ENCODE results near the gene IFITM1.
"Not testable (repeated sequence)": the region's sequence is repeated elsewhere in the genome, so short reads cannot be mapped to it uniquely, and the experiment has no call there.

Gene IFITM1

DNA sequence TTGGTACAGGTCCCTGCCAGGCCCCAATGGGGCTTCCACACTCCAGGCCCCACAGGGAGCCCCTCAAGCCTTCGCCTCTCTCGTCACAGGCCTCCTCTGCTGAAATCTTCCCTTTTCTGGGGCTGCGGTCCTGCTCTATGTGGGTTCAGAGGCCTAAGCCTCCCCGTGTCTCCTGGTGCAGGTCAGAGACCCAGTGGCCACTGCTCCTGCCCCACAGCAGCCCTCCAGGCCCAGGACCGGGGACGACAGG is 12.7 kb downstream of the IFITM1 start:
- DNase-seq (ENCODE audit: low read depth) = no peak

DNA sequence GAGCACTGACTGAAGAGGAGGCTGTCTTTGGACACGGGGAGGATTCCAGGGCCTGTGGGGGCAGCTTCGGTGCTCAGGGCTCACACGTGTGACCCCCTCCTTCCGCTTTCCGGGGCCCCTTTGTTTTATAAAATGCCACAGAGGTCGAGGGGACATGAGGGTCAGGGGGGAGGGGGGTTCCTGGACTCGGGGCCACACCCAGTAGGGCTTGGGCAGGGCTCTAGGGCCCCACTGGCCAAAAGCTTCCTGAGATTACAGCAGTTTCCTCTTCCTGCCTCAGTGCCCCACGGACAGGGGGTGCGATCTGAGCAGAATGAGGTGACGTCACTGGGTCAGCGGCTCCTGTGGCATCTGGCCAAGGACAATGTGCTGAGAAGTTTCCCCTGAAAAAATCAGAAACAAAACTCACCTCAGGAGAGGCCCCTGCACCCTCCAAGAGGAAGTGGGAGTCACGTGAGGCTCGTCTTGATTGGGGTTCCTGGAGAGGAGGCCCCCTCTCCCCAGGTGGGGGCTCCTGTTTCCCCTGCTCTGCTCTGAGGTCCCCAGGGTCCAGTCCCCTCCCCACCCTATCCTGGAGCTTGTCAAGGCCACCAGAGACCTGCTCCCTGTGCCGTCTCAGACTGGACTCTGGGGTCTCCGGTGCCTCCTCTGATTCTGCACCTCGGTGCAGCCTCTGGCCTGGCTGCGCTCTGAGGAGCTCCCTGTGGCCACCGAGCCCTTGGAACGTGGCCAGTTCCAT is 13.2 kb downstream of the IFITM1 start:
- DNase-seq (ENCODE audit: low read depth) = peak; percentile 38

DNA sequence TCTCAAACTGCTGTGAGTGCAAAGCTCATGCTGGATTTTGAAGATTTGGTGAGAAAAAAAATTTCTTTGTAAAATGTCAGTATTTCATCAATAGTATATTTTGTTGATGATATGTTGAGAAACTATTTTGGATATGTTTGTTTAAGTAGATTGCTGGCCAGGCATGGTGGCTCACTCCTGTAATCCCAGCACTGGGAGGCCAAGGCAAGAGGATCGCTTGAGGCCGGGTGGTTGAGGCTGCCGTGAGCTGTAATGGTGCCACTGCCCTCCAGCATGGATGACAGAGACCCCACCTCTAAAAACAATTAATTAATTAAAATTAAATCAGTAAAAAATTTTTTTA is 13.7 kb downstream of the IFITM1 start:
- no peak for DNase-seq (ENCODE audit: low read depth)

DNA sequence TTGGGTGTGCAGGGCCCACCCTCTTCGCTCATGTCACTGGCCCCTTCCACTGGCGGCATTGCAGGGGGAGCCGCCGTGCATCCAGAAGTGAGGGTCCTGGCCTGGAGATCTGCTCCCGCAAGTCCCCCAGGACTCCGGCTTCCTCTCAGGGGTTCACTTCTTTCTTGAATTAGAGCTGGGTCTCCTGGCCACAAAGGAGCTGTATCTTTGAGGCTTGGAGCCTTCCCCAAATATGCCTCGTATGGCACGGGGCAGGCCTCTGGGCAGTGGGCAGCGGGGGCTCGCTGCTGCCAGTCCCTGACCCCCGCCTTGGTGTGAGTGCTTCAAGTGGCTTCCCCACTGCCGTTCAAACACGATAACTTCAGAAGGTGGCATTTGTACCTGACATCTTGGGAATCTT is 14.2 kb downstream of the IFITM1 start:
- no peak for DNase-seq (ENCODE audit: low read depth)

DNA sequence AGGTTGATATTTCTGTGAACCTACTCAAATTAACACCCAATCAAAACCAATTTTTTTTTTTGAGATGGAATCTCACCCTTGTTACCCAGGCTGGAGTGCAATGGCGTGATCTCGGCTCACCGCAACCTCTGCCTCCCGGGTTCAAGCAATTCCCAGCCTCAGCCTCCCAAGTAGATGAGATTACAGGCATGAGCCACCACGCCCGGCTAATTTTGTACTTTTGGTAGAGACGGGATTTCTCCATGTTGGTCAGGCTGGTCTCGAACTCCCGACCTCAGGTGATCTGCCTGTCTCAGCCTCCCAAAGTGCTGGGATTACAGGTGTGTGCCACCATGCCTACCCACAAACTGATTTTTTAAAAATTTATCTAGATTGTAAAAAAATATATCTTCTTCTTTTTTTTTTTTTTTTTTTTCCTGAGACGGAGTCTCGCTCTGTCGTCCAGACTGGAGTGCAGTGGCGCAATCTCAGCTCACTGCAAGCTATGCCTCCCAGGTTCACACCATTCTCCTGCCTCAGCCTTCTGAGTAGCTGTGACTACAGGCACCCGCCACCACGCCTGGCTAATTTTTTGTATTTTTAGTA is 14.8 kb downstream of the IFITM1 start:
- not testable (repeated sequence) for DNase-seq (ENCODE audit: low read depth)

DNA sequence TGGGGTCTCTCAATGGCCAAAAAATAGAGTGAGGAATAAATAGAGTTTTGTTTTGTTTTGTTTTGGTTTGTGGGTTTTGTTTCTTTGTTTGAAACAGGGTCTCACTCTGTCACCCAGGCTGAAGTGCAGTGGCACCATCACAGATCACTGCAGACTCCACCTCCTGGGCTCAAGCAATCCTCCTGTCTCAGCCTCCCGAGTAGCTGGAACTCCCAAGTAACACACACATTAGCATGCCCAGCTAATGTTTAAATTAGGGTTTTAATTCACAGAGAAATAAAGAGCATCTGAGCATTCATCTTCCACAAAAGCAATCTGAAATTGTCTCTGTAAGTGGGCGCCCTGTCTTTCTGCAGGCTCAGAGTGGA is 16.0 kb downstream of the IFITM1 start:
- DNase-seq (ENCODE audit: low read depth) = no peak

DNA sequence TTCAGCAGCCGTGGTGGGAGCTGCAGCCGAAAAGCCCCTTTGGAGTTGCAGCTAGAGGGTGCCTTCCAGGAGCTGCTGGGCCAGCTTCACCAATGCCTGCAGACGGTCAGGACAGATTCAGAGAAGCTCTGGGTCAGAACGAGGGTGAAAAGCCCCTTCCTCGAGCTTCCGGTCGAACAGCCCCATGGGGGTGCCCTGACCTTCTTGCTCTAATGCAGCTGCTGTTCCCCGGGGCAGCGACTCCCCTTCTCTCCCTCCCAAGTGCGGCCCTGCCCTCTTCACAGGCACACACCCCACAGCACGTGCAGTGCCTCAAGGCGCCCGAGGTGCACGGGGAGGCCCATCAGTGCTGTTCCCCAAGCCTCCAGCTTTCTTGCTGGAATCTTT is 16.5 kb downstream of the IFITM1 start:
- DNase-seq (ENCODE audit: low read depth) = no peak

DNA sequence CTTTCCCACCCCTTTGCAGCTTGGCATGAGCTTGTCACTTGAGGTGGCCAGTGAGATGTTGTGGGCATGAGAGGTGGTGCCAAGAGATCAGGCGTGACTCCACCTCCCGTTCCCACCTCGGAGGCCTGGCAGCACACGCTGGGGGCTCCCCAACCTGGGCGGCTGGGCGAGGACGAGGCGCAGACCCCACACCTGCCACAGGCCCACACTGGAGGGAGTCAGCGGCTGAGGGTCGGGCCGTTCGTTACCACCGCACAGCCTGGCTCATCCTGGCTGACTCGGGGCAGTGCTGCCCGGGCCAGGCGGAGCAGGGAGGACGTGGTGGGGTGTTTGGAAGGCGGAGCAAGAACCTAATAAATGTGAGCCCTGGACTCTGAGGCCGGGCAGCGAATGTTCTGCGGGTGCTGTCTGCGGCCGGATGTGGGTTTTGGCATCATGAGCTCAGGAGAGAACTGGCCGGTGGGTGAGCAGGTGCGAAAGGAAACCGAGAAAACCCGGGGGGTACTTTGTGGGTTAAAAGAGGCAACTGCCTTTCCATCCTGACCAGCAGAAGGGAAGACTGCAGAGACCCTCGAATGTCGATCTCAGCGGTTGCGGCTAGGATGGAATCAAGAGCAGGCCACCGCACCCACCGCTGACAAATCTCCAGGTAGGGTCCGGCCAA is 17.0 kb downstream of the IFITM1 start:
- no peak for DNase-seq (ENCODE audit: low read depth)

DNA sequence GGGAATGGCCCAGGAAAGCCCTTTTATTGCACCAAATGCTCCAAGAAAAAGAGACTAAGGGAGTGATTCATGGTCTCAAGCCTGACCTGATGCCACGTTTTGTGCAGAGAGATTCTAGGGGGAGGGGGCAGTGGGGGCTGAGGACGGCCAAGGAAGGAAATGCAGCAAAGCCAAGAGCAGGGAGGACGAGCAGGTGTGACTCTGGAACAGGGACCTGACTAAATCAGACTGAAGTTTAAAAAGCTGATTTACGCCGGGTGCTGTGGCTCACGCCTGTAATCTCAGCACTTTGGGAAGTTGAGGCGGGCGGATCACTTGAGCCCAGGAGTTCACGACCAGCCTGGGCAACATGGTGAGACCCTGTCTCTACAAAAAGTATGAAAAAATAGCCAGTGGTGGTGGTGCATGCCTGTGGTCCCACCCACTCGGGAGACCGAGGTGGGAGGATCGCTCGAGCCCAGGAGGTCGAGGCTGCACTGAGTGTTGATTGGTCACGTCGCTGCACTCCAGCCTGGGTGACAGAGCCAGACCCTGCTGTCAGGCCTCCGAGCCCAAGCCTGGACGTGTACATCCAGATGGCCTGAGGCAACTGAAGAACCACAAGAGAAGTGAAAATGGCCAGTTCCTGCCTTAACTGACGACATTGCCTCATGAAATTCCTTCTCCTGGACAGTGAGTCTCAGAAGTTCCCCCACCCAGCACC is 17.7 kb downstream of the IFITM1 start:
- DNase-seq (ENCODE audit: low read depth) = no peak

DNA sequence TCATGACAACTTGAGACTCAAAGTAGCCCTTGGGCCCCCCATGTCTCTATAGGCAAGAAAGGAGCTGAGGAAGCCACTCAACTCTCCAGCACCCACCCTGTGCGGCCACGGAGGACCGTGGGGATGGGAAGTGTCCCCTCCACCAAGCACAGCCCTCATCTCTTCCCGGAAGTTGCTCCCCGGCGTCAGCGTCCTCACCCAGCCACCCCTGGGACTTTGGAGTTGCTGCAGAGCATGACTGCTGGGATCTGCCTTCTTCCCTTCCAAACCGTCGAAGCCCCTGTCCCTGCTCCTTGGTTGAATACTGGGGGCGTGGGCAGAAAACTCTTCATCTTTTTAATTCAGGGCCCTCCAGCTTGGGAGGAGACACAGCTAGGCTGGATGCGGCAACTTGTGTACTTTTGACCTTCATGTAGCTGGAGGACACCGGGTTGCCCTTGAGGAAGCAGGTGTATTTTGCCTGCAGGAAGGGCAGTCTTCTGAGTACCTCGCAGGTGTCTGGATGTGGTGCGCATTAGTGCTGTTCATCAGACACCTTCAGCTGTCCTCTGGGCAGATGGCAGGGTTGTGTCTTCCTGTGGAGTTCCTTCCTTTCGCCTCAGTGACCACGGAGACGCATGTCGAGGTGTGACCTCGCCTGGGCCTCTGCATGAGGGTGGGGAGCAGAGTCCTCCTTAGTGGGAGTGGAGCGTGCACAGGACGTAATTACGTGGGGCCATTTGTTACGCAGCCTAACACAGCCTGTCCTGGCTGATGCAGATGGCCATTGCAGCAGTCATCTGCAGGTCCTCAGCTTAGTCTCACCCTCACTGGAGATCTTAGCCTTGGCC is 19.0 kb downstream of the IFITM1 start:
- no peak for DNase-seq (ENCODE audit: low read depth)

DNA sequence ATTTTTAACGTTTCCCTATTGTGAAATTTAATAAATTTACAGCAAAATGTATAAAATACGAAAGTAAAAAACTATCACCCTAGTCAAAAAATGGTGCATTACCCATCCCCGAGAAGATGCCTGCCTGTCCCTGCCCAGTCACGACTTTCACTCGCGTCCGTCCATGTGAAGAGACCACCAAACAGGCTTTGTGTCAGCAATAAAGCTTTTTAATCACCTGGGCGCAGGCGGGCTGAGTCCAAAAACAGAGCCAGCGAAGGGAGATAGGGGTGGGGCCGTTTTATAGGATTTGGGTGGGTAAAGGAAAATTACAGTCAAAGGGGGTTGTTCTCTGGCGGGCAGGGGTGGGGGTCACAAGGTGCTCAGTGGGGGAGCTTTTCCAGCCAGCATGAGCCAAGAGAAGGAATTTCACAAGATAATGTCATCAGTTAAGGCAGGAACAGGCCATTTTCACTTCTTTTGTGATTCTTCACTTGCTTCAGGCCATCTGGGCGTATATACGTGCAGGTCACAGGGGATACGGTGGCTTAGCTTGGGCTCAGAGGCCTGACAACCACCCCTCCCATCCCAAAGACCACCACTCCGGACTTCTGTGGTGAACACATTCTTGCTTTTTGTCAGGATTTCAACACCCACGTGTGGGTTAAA is 19.9 kb downstream of the IFITM1 start:
- DNase-seq (ENCODE audit: low read depth) = not testable (repeated sequence)

DNA sequence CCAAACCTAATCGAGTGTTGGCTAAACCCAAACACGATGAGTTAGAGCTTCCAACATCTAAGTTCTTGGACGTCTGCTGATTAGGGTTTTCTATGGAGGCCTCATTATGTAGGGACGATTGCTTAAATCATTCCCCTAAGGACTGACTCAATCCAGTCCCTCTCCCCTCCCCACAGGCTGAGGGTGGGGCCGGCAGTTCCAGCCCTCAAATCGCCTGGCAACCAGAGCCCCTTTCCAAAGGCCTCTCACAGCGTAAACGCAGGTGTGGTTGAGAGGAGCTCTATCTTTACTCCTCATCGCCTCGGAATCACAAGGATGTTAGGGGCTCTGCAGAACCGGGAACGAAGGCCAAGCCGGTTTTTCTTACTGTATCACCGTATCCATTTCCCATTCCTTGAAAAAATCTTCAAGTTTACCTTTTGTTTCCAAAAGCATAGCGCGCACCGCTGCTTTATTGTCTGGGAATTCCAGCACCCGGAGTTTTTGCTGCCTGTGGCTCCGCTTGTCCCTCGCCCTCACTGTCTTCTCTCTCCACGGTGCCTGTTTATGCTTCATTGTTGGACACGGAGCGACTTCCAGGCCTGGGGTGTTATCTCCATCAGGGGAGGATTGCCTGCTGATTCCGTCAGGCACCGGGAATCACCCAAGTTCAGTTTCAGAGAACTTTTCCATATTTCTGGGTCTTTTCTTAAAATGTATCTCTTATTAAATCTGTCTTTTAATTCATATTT is 20.6 kb downstream of the IFITM1 start:
- no peak for DNase-seq (ENCODE audit: low read depth)

DNA sequence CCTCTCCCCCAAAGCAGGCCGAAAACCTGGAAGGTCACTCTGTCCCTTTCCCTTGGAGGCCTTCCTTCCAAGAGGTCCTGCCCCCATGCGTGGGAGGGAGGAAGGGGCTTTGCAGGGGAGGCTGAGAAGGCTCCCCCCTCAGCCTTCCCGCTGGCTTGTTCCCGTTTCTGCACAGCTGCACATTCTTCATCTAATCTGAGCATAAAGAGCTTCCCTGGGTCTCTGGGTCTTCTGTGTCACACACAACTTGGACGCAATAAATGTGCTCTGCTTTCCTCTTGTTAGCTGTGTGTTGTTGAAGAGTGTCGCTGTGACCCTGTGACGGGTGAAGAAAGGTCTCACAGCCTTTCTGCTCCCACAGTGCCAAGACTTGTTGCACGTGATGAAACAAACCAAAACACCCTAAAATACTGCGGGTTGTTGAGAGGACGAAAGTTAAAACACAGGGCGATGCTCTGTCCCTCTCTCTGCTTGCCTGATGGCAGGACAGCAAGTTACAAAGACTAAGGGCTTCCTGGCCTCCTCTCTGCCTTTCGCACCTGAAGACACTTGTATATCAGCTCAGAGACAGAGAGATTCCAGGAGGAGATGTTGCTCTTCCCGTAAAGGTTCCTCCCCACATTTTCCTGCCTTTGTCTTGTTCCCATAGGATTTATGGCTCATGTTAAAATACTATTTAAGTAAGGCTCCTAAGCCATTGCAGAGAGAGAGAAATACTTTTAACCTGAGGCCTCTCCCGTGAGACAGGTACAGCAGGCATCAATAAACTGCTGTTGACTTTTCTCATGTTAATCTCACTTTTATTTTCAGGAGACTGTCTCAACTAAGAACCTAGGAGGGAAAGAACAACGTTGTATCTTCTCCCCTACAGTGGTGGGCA is 22.2 kb downstream of the IFITM1 start:
- no peak for DNase-seq (ENCODE audit: low read depth)

DNA sequence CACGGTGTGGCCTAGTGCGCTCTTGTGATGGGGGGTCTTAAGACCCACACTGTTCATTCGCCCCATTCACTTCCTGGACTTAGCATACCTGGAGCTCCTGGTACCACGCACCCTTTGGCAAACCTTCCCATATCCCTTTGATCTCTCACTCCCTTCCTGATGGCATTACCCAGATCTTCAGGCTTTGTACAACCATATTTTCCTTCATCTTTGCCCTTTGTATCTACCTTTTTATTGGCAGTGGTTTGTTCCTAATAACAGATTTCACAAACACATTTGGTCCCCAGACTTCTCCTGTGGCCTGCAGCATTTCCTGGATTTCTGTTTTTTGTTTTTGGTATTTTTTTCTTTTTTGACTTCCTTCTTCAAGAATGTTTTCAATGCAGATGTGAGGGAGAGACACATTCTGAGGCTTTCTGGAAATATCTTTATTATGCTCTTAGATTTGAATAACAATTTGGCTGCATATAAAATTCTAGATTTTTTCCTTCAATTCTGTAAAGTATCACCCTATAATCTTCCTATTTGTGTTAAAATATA is 22.9 kb downstream of the IFITM1 start:
- no peak for DNase-seq (ENCODE audit: low read depth)

DNA sequence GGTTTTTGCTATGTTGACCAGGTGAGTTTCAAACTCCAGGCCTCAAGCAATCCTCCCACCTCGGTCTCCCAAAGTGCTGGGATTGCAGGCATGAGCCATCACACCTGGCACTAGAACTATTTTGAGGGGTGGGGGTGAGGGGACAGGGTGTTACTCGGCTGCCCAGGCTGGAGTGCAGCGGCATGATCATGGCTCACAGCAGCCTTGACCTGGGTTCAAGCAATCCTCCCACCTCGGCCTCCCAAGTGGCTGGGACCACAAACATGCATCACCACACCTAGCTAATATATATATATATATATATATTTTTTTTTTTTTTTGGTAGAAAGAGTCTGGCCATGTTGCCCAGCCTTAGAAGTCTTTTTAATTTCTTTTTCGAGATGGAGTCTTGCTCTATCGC is 23.9 kb downstream of the IFITM1 start:
- no peak for DNase-seq (ENCODE audit: low read depth)

DNA sequence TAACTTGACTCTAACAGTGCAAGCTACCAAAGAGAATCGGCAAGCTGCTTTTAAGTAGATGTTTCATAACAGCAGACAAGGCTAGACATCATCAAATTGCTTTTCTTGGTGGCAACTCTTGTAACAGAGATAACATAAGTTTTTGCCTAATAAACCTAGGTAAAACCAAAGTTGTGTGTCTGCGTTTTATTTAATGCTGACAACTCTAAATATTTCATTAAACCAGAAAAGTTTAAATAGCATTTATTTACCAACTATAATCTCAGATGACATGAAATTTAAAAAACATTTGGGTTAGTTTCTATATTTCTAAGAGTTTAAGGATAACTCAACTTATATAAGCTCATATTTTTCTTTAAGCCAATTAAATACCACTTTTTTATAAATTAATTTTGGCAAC is 26.1 kb downstream of the IFITM1 start:
- no peak for DNase-seq (ENCODE audit: low read depth)

DNA sequence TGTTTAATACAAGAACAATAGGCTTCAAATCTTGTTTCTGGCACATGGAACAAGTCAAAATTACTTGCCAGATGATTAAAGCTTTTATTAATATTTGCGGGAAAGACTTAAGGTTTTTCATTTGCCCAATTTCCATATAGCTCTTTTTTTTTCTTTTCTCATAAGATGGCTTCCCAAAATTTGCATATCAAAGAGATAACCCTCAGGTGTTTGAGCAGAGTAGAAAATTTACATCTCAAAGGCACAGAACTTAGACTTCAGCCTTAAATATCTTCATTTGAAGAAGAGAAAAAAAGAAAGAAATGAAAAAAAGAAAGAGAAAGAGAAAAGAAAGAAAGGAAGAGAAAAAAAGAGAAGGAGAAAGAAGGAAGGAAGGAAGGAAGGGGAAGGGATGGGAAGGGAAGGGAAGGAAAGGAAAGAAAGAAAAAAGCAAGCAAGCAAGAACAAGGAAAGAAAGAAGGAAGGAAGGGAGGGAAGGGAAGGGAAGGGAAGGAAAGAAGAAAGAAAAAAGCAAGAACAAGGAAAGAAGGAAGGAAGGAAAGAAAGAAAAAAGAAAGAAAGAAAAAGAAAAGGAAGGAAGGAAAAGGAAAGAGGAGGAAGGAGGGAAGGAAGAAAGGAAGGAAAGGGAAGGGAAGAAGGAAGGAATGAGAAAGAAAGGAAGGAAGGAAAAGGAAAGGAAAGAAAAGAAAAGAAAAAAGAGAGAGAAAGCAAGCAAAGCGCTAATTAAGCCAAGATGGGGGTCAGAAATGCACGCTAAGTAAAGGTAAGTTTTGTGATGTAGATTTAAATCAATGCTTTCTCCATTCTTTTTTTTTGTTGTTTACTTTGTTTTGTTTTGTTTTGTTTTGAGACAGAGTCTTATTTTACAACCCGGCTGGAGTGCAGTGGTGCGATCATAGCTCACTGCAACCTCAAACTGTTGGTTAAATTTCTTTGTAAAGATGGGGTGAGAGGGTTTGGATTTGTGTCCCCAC is 27.0 kb downstream of the IFITM1 start:
- no peak for DNase-seq (ENCODE audit: low read depth)

DNA sequence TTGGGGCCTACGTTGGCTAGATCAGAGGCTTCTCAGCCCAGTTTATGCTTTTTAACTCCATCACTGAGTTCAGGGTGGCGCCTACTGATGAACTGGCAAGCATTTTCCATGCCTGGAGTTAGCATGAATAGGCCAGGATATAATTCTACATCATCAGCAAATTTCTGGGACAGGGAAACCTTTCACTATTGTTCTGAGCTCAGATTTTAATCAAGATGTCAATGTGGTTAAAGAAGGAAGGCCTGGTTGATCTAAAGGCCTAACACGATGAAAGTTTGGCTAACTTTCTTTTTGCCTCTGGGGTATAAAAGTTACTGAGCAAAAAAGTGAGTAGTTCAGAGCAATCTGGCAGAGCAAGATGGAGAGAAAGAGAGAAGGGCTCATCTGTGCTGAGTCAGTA is 28.5 kb downstream of the IFITM1 start:
- DNase-seq (ENCODE audit: low read depth) = no peak
